Testis (tissue), 5 donors: Measurements from ENCODE around the gene PPFIBP2. TPM values are rescaled to one million over a fixed set of nuclear protein-coding genes. Genes with fewer than 3 reads are reported as not detected.
A peak's percentile ranks its signal among the peaks of the same experiment; 100 is the strongest.

Source experiments
- DNase-seq: peaks from one replicate; pipeline ENCODE4 v3.0.0-alpha.2; 2019
- H3K27ac ChIP-seq, 2 donors: fragments of 200-600 bp; sonication (generic); one replicate each; pipeline ENCODE4 v1.5.1; 2019
- H3K27me3 ChIP-seq: fragments of 200-600 bp; sonication (generic); one replicate; pipeline ENCODE4 v1.5.1; 2019
- H3K36me3 ChIP-seq: fragments of 200-600 bp; sonication (generic); one replicate; pipeline ENCODE4 v1.5.1; 2017; ENCODE audit warnings: low read depth; ENCODE audit errors: missing control alignments
- H3K4me1 ChIP-seq: fragments of 200-600 bp; sonication (generic); one replicate; pipeline ENCODE4 v1.5.1; 2019
- H3K4me3 ChIP-seq, 2 donors: fragments of 200-600 bp; sonication (generic); one replicate each; pipeline ENCODE4 v1.5.1; 2017 to 2019
- H3K9me3 ChIP-seq: fragments of 200-600 bp; sonication (generic); one replicate; pipeline ENCODE4 v1.5.1; 2017
- POLR2A ChIP-seq: fragments of 450-650 bp; IDR thresholded peaks from one replicate; pipeline ENCODE4 v1.6.1; 2017; ENCODE audit warnings: antibody characterized with exemption, mild to moderate bottlenecking, moderate library complexity
- WGBS, 2 donors: methylation state at CpG; one replicate each; pipeline ENCODE4 v1.1.5; 2018; 5-methylcytosine and 5-hydroxymethylcytosine counted together
- intact Hi-C: fragments of 100-400 bp; cut with DNase I; formaldehyde crosslinking; loops from one replicate; pipeline ENCODE4 v1.15.1; 2023; ENCODE audit warnings: low total_unique reads
- long read RNA-seq, 2 donors: transcript quantifications; one replicate each; lab custom pipeline, GENCODE V29; 2026
- polyA plus RNA-seq: library from polyadenylated mRNA; stranded (reverse); fragments of 350-450 nt; fragmentation: Illumina TruSeq; extraction: RNeasy Lipid Tissue Mini Kit (QIAGEN cat#74804); gene quantifications from one replicate; pipeline ENCODE4 v1.2.3, GENCODE V29; 2014; ENCODE audit warnings: low read depth, low replicate concordance; ENCODE audit not compliant: insufficient read depth
- total RNA-seq, 2 donors: library from RNA; depleted of rRNA; stranded (reverse); fragments of >200 nt; gene quantifications; one replicate each; pipeline ENCODE4 v1.2.3, GENCODE V29; 2016
- TF ChIP-seq, protein P1 (sequence below), 3 experiments: fragments of 450-650 bp in 2 of 3; fragments of 200-600 bp in 1 of 3; sonication (generic) in 1 of 3; IDR thresholded peaks; one replicate each; pipeline ENCODE4 v1.5.1; 2016 to 2019; ENCODE audit warnings: antibody characterized with exemption in 3 of 3, mild to moderate bottlenecking in 2 of 3, moderate library complexity in 1 of 3

PPFIBP2 gene
- total RNA-seq, result 100 to 1,000 TPM in 1 of 2 donors, 10 to 100 TPM in 1; 70.5 to 104 TPM
- polyA plus RNA-seq, result 105 TPM
- long read RNA-seq, donor 1, partial matches to known transcripts, result 0 of 1 reads
- long read RNA-seq, donor 1, other reads (novel, unspliced or antisense), result 0 of 1 reads
- long read RNA-seq, donor 2, result 0 reads

DNA sequence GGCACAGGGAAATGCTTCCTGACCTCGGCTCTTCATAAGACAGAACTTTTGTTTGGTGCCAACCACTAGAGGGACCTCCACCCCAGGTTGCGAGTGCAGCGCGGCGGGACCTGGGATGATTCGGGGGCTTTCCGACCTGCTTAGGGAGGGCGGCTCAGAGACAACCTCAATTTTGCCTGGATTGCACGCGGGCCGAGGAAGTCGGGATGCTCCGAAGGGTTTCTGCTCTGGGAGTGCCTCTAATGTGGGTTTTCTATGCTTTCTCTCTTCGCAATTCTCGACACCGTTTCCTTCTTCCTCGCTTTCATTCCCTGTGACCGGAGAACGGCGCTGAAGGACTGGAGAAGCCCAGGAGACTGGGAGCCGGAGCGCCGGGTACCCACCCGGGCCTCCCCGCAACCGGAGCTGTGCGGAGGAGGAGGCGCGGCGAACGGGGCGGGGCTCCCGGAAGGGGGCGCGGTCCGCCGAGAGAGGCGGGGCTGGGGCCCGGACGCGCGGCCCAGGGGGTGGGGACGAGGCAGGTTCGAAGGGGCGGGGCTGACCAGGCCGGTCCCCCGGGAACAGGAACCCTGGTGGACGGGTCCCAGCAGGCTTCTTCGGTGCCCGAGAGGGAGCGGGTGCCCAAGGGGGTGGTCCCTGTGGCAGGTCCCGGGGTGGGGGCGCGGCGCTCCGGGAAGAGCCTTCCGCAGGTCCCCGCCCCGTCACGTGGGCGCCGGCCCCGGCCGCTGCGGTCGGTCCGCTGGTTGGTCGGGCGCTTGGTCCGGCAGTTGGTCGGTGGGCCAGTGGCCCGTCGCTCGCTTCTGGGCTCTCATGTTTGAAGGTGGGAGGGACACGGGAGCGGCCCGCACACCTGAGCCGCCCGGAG, at the start of gene PPFIBP2:
PPFIBP2 (plus strand) TSS at position 766 of the 865 bp plus-strand sequence. CDS start 35,477 bp downstream, outside the sequence.
- WGBS, 2 donors, result 0% methylated on average over 12 to 67 of the region's 79 CpGs
- no peak for TF ChIP-seq POLR2A
- TF ChIP-seq, protein P1, sequence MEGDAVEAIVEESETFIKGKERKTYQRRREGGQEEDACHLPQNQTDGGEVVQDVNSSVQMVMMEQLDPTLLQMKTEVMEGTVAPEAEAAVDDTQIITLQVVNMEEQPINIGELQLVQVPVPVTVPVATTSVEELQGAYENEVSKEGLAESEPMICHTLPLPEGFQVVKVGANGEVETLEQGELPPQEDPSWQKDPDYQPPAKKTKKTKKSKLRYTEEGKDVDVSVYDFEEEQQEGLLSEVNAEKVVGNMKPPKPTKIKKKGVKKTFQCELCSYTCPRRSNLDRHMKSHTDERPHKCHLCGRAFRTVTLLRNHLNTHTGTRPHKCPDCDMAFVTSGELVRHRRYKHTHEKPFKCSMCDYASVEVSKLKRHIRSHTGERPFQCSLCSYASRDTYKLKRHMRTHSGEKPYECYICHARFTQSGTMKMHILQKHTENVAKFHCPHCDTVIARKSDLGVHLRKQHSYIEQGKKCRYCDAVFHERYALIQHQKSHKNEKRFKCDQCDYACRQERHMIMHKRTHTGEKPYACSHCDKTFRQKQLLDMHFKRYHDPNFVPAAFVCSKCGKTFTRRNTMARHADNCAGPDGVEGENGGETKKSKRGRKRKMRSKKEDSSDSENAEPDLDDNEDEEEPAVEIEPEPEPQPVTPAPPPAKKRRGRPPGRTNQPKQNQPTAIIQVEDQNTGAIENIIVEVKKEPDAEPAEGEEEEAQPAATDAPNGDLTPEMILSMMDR (IDR thresholded peaks at IDR 0.05), result peak; percentile 49 to 65 (median 53)
- Histone ChIP-seq H3K27ac (peak within 1 kb of the TSS; percentile 95 to 96), H3K4me3 (peak within 1 kb of the TSS; percentile 79 to 88), H3K4me1 (peaks cover 31% of the 10 kb centered on the region), H3K36me3 (no peaks in the 10 kb centered on the region), H3K27me3 (no peaks in the 10 kb centered on the region), H3K9me3 (no peaks in the 10 kb centered on the region)
- DNase-seq, result peak; percentile 86
- intact Hi-C loops, result no loop called here

DNA sequence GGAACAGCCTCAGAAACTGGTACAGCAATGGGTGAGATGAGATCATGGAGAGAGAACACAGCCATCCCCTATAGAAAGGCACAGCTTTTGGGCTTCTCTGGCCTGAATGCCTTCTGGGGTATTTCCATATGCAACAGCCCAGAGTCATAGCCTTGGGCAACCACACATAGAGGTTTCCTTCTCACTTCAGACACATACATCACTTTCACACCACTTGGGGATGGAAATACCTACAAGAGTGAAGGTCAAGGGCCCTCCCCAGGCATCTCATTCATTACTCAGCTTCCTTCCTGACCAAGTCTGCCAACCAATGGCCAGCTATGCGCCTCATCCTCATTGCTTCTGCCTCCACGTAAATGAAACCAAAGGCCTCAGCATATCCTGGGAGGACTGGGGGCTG, 46.1 kb upstream of the PPFIBP2 start:
- Histone ChIP-seq H3K4me3 (no peak overlapping the region), H3K27ac (no peak overlapping the region), H3K27me3 (no peaks in the 10 kb centered on the region), H3K4me1 (no peaks in the 10 kb centered on the region), H3K36me3 (no peaks in the 10 kb centered on the region), H3K9me3 (no peaks in the 10 kb centered on the region)
- no peak for DNase-seq
- 88 to 95% methylated on average over 2 of the region's 2 CpGs for WGBS, 2 donors
- intact Hi-C loops, result no loop called here
- TF ChIP-seq, protein P1 (IDR thresholded peaks at IDR 0.05), result no peak
- no peak for TF ChIP-seq POLR2A

DNA sequence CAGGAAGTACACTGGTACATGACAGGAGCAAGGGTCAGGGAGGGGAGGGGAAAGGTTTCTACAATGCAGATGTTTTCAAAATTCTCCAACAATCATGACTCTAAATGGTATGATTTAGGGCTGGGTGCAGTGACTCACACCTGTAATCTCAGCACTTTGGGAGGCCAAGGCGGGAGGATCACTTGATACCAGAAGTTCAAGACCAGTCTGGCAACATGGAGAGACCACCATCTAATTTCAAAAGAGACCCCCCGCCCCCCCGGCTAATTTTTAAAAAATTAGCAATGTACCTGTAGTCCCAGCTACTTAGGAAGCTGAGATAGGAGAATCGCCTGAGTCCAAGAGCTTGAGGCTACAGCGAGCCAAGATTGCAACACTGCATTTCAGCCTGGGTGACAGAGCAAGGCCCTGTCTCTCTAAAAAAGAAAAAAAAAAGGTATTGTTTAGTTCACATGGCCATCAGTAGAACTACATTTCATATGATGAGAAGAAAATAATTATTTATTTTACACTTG, 44.4 kb upstream of the PPFIBP2 start:
- H3K9me3 ChIP-seq, result no peaks in the 10 kb centered on the region
- no peak overlapping the region for H3K4me3 ChIP-seq
- intact Hi-C loops, result no loop called here
- TF ChIP-seq POLR2A, result no peak
- TF ChIP-seq, protein P1 (IDR thresholded peaks at IDR 0.05), result no peak
- H3K4me1 ChIP-seq, result no peaks in the 10 kb centered on the region
- 90 to 93% methylated on average over 5 of the region's 5 CpGs for WGBS, 2 donors
- H3K36me3 ChIP-seq, result no peaks in the 10 kb centered on the region
- H3K27me3 ChIP-seq, result no peaks in the 10 kb centered on the region
- DNase-seq, result no peak
- no peak overlapping the region for H3K27ac ChIP-seq

DNA sequence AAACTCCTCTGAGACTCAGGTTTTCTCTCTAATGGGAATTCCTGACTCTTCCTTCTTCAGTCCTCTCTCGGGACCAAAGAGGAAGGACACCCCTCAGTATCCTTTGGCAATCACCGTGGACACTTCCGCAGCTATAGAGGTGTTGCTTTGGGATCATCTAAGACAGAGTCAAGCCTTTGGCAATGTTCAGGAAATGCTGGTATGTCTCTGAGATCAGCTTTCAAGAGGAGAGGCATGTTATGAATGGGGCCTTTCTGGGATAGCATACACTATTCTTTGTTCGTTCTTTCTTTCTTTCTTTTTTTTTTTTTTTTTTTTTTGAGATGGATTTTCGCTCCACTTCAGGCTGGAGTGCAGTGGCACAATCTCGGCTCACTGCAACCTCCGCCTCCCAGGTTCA, 42.7 kb upstream of the PPFIBP2 start:
- 93% methylated on average over 7 of the region's 7 CpGs for WGBS, 2 donors
- H3K27me3 ChIP-seq, result no peaks in the 10 kb centered on the region
- no peak for DNase-seq
- H3K4me3 ChIP-seq, result no peak overlapping the region
- no peaks in the 10 kb centered on the region for H3K36me3 ChIP-seq
- no peak for TF ChIP-seq POLR2A
- TF ChIP-seq, protein P1 (IDR thresholded peaks at IDR 0.05), result no peak
- H3K27ac ChIP-seq, result no peak overlapping the region
- no peaks in the 10 kb centered on the region for H3K9me3 ChIP-seq
- no peaks in the 10 kb centered on the region for H3K4me1 ChIP-seq
- intact Hi-C loops, result no loop called here
